HG02840 (cell line): ENCODE measurements around the gene SPATA1.
"Not testable (repeated sequence)": the region's sequence is repeated elsewhere in the genome, so short reads cannot be mapped to it uniquely, and the experiment has no call there.

ENCODE experiments used
- ATAC-seq: cut with Tn5 transposase; IDR thresholded peaks from one replicate; pipeline ENCODE4 v1.9.1; 2021; ENCODE audit warnings: mild to moderate bottlenecking, moderate library complexity, moderate number of reproducible peaks; ENCODE audit not compliant: unreplicated experiment, low FRiP score

SPATA1 gene

GRCh38 chr1:84507887-84508286 lies 1.7 kb downstream of the SPATA1 start:
- not testable (repeated sequence) for ATAC-seq

GRCh38 chr1:84508510-84508909 lies 2.3 kb downstream of the SPATA1 start:
- no peak for ATAC-seq

GRCh38 chr1:84509029-84509428 lies 2.8 kb downstream of the SPATA1 start:
- ATAC-seq = no peak

- ATAC-seq = no peak
Observed at GRCh38 chr1:84510165-84510564, 4.0 kb downstream of the SPATA1 start.

GRCh38 chr1:84510668-84511067 lies 4.5 kb downstream of the SPATA1 start:
- ATAC-seq = no peak

GRCh38 chr1:84524590-84524989 lies 18.4 kb downstream of the SPATA1 start:
- ATAC-seq = no peak

- no peak for ATAC-seq
Observed at GRCh38 chr1:84525779-84526178, 19.6 kb downstream of the SPATA1 start.

- ATAC-seq = no peak
Observed at GRCh38 chr1:84538599-84538998, 32.4 kb downstream of the SPATA1 start.

GRCh38 chr1:84539972-84540371 lies 33.8 kb downstream of the SPATA1 start:
- no peak for ATAC-seq

- no peak for ATAC-seq
Observed at GRCh38 chr1:84540759-84541158, 34.6 kb downstream of the SPATA1 start.

GRCh38 chr1:84541679-84542078 lies 35.5 kb downstream of the SPATA1 start:
- no peak for ATAC-seq

- ATAC-seq = no peak
Observed at GRCh38 chr1:84550826-84551225, 44.6 kb downstream of the SPATA1 start.

- no peak for ATAC-seq
Observed at GRCh38 chr1:84569216-84569615, 63.0 kb downstream of the SPATA1 start.

- no peak for ATAC-seq
Observed at GRCh38 chr1:84570436-84571149, 64.4 kb downstream of the SPATA1 start.

GRCh38 chr1:84571150-84571535 lies 65.0 kb downstream of the SPATA1 start:
- ATAC-seq = no peak

- ATAC-seq = no peak
Observed at GRCh38 chr1:84573481-84573966, 67.3 kb downstream of the SPATA1 start.

GRCh38 chr1:84573967-84574842 lies 68.0 kb downstream of the SPATA1 start, which contains the start of gene CTBS:
Gene CTBS (minus strand): TSS chr1:84574440. CDS start chr1:84574415, 25 bp downstream.
- peak; percentile 89 for ATAC-seq

GRCh38 chr1:84574936-84575335 lies 68.8 kb downstream of the SPATA1 start:
- no peak for ATAC-seq

- no peak for ATAC-seq
Observed at GRCh38 chr1:84581648-84582047, 75.5 kb downstream of the SPATA1 start.

- ATAC-seq = no peak
Observed at GRCh38 chr1:84582802-84583587, 76.8 kb downstream of the SPATA1 start.

GRCh38 chr1:84583648-84584047 lies 77.5 kb downstream of the SPATA1 start:
- ATAC-seq = no peak
